Parathyroid adenoma (tissue), 2 donors: ENCODE data around the gene KDM6B.

Experiments
- H2AFZ ChIP-seq: fragments of 300-600 bp; sonication (generic); one replicate; pipeline ENCODE4 v1.7.0; 2017; ENCODE audit warnings: antibody characterized with exemption, mild to moderate bottlenecking
- H3K27ac ChIP-seq: fragments of 300-600 bp; sonication (generic); one replicate; pipeline ENCODE4 v1.7.0; 2017
- H3K27me3 ChIP-seq: fragments of 300-600 bp; sonication (generic); one replicate; pipeline ENCODE4 v1.7.0; 2017; ENCODE audit warnings: low read length; ENCODE audit not compliant: control insufficient read depth, insufficient read depth
- H3K36me3 ChIP-seq: fragments of 300-600 bp; sonication (generic); one replicate; pipeline ENCODE4 v1.7.0; 2017; ENCODE audit warnings: low read length; ENCODE audit not compliant: control insufficient read depth, insufficient read depth
- H3K4me1 ChIP-seq: fragments of 300-600 bp; sonication (generic); one replicate; pipeline ENCODE4 v1.7.0; 2017; ENCODE audit warnings: control low read depth
- H3K4me2 ChIP-seq: fragments of 300-600 bp; sonication (generic); one replicate; pipeline ENCODE4 v1.7.0; 2017; ENCODE audit warnings: low read length
- H3K4me3 ChIP-seq: fragments of 300-600 bp; sonication (generic); one replicate; pipeline ENCODE4 v1.7.0; 2017; ENCODE audit warnings: low read depth, low read length
- H3K79me2 ChIP-seq: fragments of 300-600 bp; sonication (generic); one replicate; pipeline ENCODE4 v1.7.0; 2017; ENCODE audit warnings: control low read depth
- H3K9ac ChIP-seq: fragments of 300-600 bp; sonication (generic); one replicate; pipeline ENCODE4 v1.7.0; 2017; ENCODE audit warnings: mild to moderate bottlenecking
- H3K9me3 ChIP-seq: fragments of 300-600 bp; sonication (generic); one replicate; pipeline ENCODE4 v1.7.0; 2017; ENCODE audit warnings: low read length; ENCODE audit not compliant: control insufficient read depth
- TF ChIP-seq, protein P1 (sequence below): fragments of 300-600 bp; sonication (generic); IDR thresholded peaks from one replicate; pipeline ENCODE4 v1.7.0; 2017; ENCODE audit warnings: antibody characterized with exemption, mild to moderate bottlenecking
- donor health status: primary hyperparathyroidism.

KDM6B gene

DNA sequence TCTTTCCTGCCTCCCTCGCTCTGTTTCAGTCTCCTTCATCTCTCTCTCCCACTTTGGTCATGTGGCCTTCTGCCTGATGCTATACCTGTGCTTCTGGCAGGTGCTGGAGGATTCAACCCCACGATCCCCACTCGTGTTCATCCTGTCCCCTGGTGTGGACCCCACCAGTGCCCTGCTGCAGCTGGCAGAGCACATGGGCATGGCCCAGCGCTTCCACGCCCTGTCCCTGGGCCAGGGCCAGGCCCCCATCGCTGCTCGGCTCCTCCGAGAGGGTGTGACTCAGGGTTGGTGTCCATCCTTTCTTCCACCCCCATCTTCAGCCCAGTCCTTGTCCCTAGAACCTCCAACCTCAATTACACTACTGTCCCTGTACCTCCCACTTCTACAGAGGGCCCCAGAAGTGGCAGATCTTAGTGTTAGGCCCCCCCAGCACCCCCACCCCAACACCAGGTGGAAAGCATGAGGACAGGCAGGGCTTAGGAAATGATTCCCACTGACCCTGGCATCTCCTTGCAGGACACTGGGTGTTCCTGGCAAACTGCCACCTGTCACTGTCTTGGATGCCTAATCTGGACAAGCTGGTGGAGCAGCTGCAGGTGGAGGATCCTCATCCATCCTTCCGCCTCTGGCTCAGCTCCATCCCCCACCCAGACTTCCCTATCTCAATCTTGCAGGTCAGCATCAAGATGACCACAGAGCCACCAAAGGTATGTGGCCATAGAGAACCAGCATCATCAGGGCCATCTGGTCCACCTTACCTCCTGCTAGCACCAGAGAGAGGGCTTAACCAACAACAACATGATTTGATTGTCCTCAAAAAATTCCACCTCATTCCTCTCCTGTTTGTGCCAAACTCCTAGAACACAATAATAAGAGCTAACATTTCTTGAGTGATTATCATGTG is 9.7 kb upstream of the KDM6B start:
- no peak overlapping the region for H3K4me3 ChIP-seq
- peak overlapping the region; percentile 69 for H3K27ac ChIP-seq

DNA sequence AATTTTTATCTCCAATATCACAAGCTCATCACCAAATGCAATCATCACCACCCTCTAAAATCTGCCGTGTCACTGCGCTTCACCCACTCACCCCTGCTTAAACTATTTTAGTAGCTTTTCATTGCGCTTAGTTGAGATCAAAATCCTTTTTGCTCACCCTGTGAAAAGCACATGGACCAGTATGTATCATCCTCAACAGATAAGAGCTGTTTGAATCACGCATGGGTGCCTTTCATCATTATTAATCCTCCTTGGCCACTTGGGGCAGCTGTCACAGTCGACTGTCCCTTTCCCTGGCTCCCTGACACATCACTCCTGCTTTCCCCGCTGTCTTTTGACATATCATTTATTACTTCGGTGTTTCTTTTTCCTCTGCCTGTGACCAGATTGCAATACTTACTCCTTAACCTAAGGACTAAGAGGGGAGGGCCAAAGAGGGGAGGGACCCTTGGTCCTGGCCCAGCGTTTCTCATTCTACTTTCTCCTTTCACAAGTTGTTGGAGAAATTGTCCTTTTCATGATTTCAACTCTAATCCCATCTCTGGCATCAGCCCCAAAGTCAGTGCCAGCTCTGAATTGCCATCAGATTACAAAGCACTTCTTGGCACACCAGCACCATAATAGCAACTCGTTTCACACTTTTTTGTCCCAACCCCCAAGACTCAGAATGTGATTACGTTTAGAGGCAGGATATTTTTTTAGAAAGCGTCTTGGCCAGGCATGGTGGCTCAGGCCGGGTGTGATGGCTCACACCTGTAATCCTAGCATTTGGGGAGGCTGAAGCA is 8.6 kb upstream of the KDM6B start:
- H3K4me3 ChIP-seq = no peak overlapping the region
- H3K4me2 ChIP-seq = peak overlapping the region; percentile 3
- TF ChIP-seq, protein P1, sequence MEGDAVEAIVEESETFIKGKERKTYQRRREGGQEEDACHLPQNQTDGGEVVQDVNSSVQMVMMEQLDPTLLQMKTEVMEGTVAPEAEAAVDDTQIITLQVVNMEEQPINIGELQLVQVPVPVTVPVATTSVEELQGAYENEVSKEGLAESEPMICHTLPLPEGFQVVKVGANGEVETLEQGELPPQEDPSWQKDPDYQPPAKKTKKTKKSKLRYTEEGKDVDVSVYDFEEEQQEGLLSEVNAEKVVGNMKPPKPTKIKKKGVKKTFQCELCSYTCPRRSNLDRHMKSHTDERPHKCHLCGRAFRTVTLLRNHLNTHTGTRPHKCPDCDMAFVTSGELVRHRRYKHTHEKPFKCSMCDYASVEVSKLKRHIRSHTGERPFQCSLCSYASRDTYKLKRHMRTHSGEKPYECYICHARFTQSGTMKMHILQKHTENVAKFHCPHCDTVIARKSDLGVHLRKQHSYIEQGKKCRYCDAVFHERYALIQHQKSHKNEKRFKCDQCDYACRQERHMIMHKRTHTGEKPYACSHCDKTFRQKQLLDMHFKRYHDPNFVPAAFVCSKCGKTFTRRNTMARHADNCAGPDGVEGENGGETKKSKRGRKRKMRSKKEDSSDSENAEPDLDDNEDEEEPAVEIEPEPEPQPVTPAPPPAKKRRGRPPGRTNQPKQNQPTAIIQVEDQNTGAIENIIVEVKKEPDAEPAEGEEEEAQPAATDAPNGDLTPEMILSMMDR = peak; percentile 39
- peak overlapping the region; percentile 69 for H3K27ac ChIP-seq
- H3K9me3 ChIP-seq = no peaks in the 10 kb centered on the region
- peaks cover 20% of the 10 kb centered on the region for H3K4me1 ChIP-seq
- H3K36me3 ChIP-seq = no peaks in the 10 kb centered on the region
- H3K79me2 ChIP-seq = no peaks in the 10 kb centered on the region
- H2AFZ ChIP-seq = peak overlapping the region; percentile 61
- no peak overlapping the region for H3K9ac ChIP-seq
- no peaks in the 10 kb centered on the region for H3K27me3 ChIP-seq

More for the DNA sequence above, 9.7 kb upstream of the KDM6B start:
- no peaks in the 10 kb centered on the region for H3K36me3 ChIP-seq
- peaks cover 20% of the 10 kb centered on the region for H3K4me1 ChIP-seq
- no peaks in the 10 kb centered on the region for H3K27me3 ChIP-seq
- TF ChIP-seq, protein P1 = no peak
- H3K9ac ChIP-seq = no peak overlapping the region
- no peak overlapping the region for H2AFZ ChIP-seq
- H3K9me3 ChIP-seq = no peaks in the 10 kb centered on the region
- no peak overlapping the region for H3K4me2 ChIP-seq
- H3K79me2 ChIP-seq = no peaks in the 10 kb centered on the region

DNA sequence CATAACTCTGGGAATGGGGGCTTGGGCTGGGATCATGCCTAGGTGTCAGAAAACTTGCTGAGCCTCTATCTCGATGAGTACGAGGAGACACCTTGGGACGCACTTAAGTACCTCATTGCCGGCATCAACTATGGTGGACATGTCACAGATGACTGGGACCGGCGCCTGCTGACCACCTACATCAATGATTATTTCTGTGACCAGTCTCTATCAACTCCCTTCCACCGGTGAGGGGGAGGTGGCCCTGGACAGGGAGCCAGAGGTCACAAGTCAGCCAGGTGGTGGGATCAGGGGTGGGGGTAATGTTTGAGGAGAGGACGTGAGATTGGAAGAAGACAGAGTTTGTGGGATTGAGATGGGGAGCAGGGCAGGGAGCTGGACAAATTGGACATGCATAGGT is 3.4 kb upstream of the KDM6B start:
- H3K4me2 ChIP-seq = no peak overlapping the region
- no peak overlapping the region for H3K9ac ChIP-seq
- no peak overlapping the region for H3K4me3 ChIP-seq
- TF ChIP-seq, protein P1 = no peak
- H3K9me3 ChIP-seq = no peaks in the 10 kb centered on the region
- no peak overlapping the region for H2AFZ ChIP-seq
- H3K4me1 ChIP-seq = peaks cover 10% of the 10 kb centered on the region
- no peak overlapping the region for H3K27ac ChIP-seq
- no peaks in the 10 kb centered on the region for H3K36me3 ChIP-seq
- H3K79me2 ChIP-seq = peaks cover 3% of the 10 kb centered on the region
- H3K27me3 ChIP-seq = no peaks in the 10 kb centered on the region

DNA sequence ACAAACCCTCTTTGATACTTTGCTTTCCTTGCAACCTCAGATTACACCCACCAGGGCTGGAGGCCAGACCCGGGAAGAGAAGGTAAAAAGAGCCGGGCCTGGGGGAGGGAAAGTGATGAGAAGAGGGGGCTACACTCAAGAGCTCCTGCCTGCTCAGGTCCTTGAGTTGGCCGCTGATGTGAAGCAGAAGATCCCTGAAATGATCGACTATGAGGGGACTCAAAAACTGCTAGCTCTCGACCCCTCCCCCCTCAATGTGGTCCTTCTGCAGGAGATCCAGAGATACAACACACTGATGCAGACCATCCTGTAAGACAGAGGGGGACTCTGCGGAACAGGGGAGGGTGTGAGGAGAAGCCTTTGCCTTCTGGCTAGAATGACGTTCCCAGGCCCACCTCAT is 2.8 kb upstream of the KDM6B start:
- no peak overlapping the region for H3K4me3 ChIP-seq
- H3K9ac ChIP-seq = no peak overlapping the region
- no peak overlapping the region for H3K27ac ChIP-seq
- peaks cover 3% of the 10 kb centered on the region for H3K79me2 ChIP-seq
- TF ChIP-seq, protein P1 = no peak
- H3K4me1 ChIP-seq = peaks cover 5% of the 10 kb centered on the region
- no peaks in the 10 kb centered on the region for H3K9me3 ChIP-seq
- no peak overlapping the region for H2AFZ ChIP-seq
- no peak overlapping the region for H3K4me2 ChIP-seq
- no peaks in the 10 kb centered on the region for H3K36me3 ChIP-seq
- H3K27me3 ChIP-seq = no peaks in the 10 kb centered on the region
